Esophagus muscularis mucosa (tissue), 4 donors: ENCODE results near the gene BORCS5. TPM values are rescaled to one million over a fixed set of nuclear protein-coding genes. Genes with fewer than 3 reads are reported as not detected.
"Not testable (repeated sequence)": the region's sequence is repeated elsewhere in the genome, so short reads cannot be mapped to it uniquely, and the experiment has no call there.

ENCODE experiments used
- DNase-seq: peaks from one replicate; pipeline ENCODE4 v3.0.0-alpha.2; 2017; ENCODE audit errors: extremely low spot score
- H3K27ac ChIP-seq, 4 donors: fragments of 200-600 bp; sonication (generic); replicated peaks in 1 of 4; 1 replicate in 3 of 4; 2 replicates in 1 of 4; pipeline ENCODE4 v1.5.1; 2016 to 2019; ENCODE audit warnings: mild to moderate bottlenecking in 1 of 4
- H3K27me3 ChIP-seq, 4 donors: fragments of 200-600 bp; sonication (generic); one replicate each; pipeline versions ENCODE4 v1.5.1 to v1.6.0; 2016 to 2019
- H3K36me3 ChIP-seq, 4 donors: fragments of 200-600 bp; sonication (generic); one replicate each; pipeline ENCODE4 v1.5.1; 2016 to 2019
- H3K4me1 ChIP-seq, 4 donors: fragments of 200-600 bp; sonication (generic); one replicate each; pipeline ENCODE4 v1.5.1; 2016 to 2019
- H3K4me3 ChIP-seq, 4 donors: fragments of 200-600 bp; sonication (generic); 1 replicate in 2 of 4; 2 replicates in 2 of 4; pipeline ENCODE4 v1.5.1; 2016 to 2019; ENCODE audit warnings: mild to moderate bottlenecking in 4 of 4, moderate library complexity in 1 of 4
- H3K9me3 ChIP-seq, 4 donors: fragments of 200-600 bp; sonication (generic); 1 replicate in 3 of 4; 2 replicates in 1 of 4; pipeline ENCODE4 v1.5.1; 2016 to 2019
- CTCF ChIP-seq, 3 experiments: fragments of 200-600 bp in 2 of 3; fragments of 450-650 bp in 1 of 3; sonication (generic) in 2 of 3; IDR thresholded peaks; one replicate each; pipeline ENCODE4 v1.5.1; 2017 to 2019; ENCODE audit warnings: antibody characterized with exemption in 3 of 3, mild to moderate bottlenecking in 2 of 3, moderate library complexity in 1 of 3
- EP300 ChIP-seq: sonication (generic); formaldehyde crosslinking; IDR thresholded peaks from one replicate; pipeline ENCODE4 v1.6.1; 2017; ENCODE audit warnings: antibody characterized with exemption
- POLR2A ChIP-seq: fragments of 450-650 bp; IDR thresholded peaks from one replicate; pipeline ENCODE4 v1.6.1; 2017; ENCODE audit warnings: antibody characterized with exemption, moderate library complexity, mild to moderate bottlenecking, low read depth
- POLR2AphosphoS5 ChIP-seq, 2 donors: sonication (generic); formaldehyde crosslinking; IDR thresholded peaks; one replicate each; pipeline ENCODE4 v1.6.1; 2017; ENCODE audit warnings: antibody characterized with exemption in 2 of 2
- WGBS: methylation state at CpG from one replicate; pipeline ENCODE4 v1.1.5; 2018; 5-methylcytosine and 5-hydroxymethylcytosine counted together
- intact Hi-C: fragments of 100-400 bp; cut with DNase I; formaldehyde crosslinking; loops from one replicate; pipeline ENCODE4 v1.15.1; 2023
- total RNA-seq, 4 donors: library from RNA; depleted of rRNA; stranded (reverse); fragments of >200 nt; gene quantifications; one replicate each; pipeline versions ENCODE4 v1.1.0 to v1.2.1, GENCODE V29; 2016

Gene BORCS5
- total RNA-seq, 4 donors from 2014 or later, result 16.5 to 25.0 (median 19.0) TPM

GRCh38 chr12:12338527-12339168 lies 18.2 kb upstream of the BORCS5 start:
- intact Hi-C loops, result no loop called here
- Histone ChIP-seq H3K9me3 (no peaks in the 10 kb centered on the region), H3K4me1 (peaks cover 8 to 14% (median 11%) of the 10 kb centered on the region in 4 donors), H3K4me3 (no peak overlapping the region), H3K36me3 (peaks cover 0 to 61% (median 26%) of the 10 kb centered on the region in 4 donors), H3K27ac (peak overlapping the region in 2 of 4 donors; percentile 34 to 51), H3K27me3 (no peaks in the 10 kb centered on the region)
- 79% methylated on average over 8 of the region's 8 CpGs for WGBS
- TF ChIP-seq POLR2AphosphoS5 (IDR thresholded peaks at IDR 0.05), result peak in 1 of 2 donors; percentile 28
- TF ChIP-seq EP300, result no peak
- DNase-seq, result no peak

GRCh38 chr12:12349711-12350665 lies 6.9 kb upstream of the BORCS5 start, which contains the start of gene MANSC1:
Gene MANSC1, minus strand, starts transcription at chr12:12350242. Its CDS starts 6,928 bp downstream, at chr12:12343314.
- TF ChIP-seq POLR2A (no peak), CTCF (IDR thresholded peaks at IDR 0.05) (peak; percentile 10 to 55 (median 35)), POLR2AphosphoS5 (IDR thresholded peaks at IDR 0.05) (peak; percentile 84 to 88)
- intact Hi-C loops, result loop anchor here (10.0 kb wide), 1 partner anchor 365 kb away; the partner anchor contains the start of gene CDKN1B
- Histone ChIP-seq H3K27ac (peak within 1 kb of the TSS; percentile 88 to 94 (median 92)), H3K27me3 (no peaks in the 10 kb centered on the region), H3K9me3 (no peaks in the 10 kb centered on the region), H3K4me3 (peak within 1 kb of the TSS; percentile 72 to 87 (median 82)), H3K36me3 (no peaks in the 10 kb centered on the region), H3K4me1 (peaks cover 0 to 26% (median 16%) of the 10 kb centered on the region in 4 donors)
- 3% methylated on average over 6 of the region's 68 CpGs for WGBS
- DNase-seq, result no peak

- 82% methylated on average over 3 of the region's 3 CpGs for WGBS
- H3K27me3 ChIP-seq, result no peaks in the 10 kb centered on the region
- intact Hi-C loops, result loop anchor here (10.0 kb wide), 1 partner anchor 364 kb away; the partner anchor contains the start of gene CDKN1B
- H3K36me3 ChIP-seq, result no peaks in the 10 kb centered on the region
- TF ChIP-seq POLR2A (no peak), POLR2AphosphoS5 (IDR thresholded peaks at IDR 0.05) (no peak), EP300 (no peak), CTCF (IDR thresholded peaks at IDR 0.05) (no peak)
- H3K9me3 ChIP-seq, result no peaks in the 10 kb centered on the region
- no peak for DNase-seq
- peak overlapping the region in 2 of 4 donors; percentile 92 to 94 for H3K27ac ChIP-seq
- H3K4me1 ChIP-seq, result peaks cover 0 to 26% (median 16%) of the 10 kb centered on the region in 4 donors
- H3K4me3 ChIP-seq, result peak overlapping the region in 1 of 4 donors; percentile 79
Measured at GRCh38 chr12:12350868-12351463, 5.9 kb upstream of the BORCS5 start.

DNA sequence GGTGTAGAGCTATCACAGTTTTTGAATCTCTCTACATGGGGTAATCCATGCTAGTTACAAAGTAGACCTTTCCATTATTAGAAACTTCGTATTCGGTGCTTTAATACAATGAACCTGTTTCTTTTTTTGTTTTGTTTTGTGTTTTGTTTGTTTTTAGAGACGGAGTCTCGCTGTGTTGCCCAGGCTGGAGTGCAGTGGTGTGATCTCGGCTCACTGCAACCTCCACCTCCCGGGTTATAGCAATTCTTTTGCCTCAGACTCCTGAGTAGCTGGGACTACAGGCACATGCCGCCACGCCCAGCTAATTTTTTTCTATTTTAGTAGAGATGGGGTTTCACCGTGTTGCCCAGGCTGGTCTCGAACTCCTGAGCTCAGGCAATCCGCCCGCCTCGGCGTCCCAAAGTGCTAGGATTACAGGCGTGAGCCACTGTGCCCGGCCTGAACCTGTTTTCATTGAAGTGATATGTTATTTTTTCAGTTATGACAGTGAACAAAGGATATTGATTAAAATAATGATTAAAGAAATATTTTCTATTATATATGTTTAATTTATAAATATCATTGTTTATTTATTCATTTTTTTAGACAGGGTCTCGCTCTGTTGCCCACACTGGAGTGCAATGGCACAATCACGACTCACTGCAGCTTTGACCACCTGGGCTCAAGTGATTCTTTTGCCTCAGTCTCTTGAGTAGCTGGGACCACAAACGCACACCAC lies 5.3 kb upstream of the BORCS5 start:
- H3K4me1 ChIP-seq, result peaks cover 4 to 29% (median 21%) of the 10 kb centered on the region in 4 donors
- H3K27ac ChIP-seq, H3K27me3 ChIP-seq, H3K36me3 ChIP-seq, DNase-seq, H3K9me3 ChIP-seq, H3K4me3 ChIP-seq: not testable (repeated sequence)
- 95% methylated on average over 19 of the region's 19 CpGs for WGBS
- intact Hi-C loops, result loop anchor here (10.0 kb wide), 1 partner anchor 363 kb away; the partner anchor contains the start of gene CDKN1B

DNA sequence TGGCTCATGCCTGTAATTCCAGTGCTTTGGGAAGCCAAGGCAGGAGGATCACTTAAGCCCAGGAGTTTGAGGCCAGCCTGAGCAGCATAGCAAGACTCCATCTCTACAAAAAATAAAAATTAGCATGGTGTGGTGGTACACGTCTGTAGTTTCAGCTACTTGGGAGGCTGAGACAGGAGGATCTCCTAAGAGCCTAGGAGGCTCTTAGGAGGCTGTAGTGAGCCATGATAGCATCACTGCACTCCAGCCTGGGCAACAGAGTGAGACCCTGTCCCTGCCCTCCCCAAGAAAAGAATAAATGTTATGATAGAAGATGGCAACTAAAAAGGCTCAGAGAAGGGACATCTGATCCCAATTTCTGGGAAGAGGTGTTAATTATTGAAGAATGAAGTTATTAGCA lies 3.6 kb upstream of the BORCS5 start:
- no peak overlapping the region for H3K27ac ChIP-seq
- WGBS, result 79% methylated on average over 1 of the region's 1 CpG
- no peaks in the 10 kb centered on the region for H3K27me3 ChIP-seq
- DNase-seq, result no peak
- no peak overlapping the region for H3K4me3 ChIP-seq
- H3K36me3 ChIP-seq, result no peaks in the 10 kb centered on the region
- H3K9me3 ChIP-seq, result no peaks in the 10 kb centered on the region
- intact Hi-C loops, result loop anchor here (10.0 kb wide), 1 partner anchor 362 kb away; the partner anchor contains the start of gene CDKN1B
- H3K4me1 ChIP-seq, result peaks cover 11 to 31% (median 29%) of the 10 kb centered on the region in 4 donors
- no peak for TF ChIP-seq POLR2A
- TF ChIP-seq POLR2AphosphoS5 (IDR thresholded peaks at IDR 0.05), result no peak
- no peak for TF ChIP-seq CTCF (IDR thresholded peaks at IDR 0.05)
